AG04450 (cell line): Measurements from ENCODE around the gene EPHA7. TPM values are rescaled to one million over a fixed set of nuclear protein-coding genes. Genes with fewer than 3 reads are reported as not detected.

Source experiments
- CTCF ChIA-PET: fragments of 300-600, 350-600 bp; formaldehyde crosslinking; extraction: SDS; loops from one replicate; lab custom pipeline; 2022; ENCODE audit warnings: antibody characterized with exemption, inconsistent platforms; lab: Charles Lee
- POLR2A ChIA-PET: fragments of 350-600 bp; formaldehyde crosslinking; extraction: SDS; loops from one replicate; lab custom pipeline; 2021; ENCODE audit warnings: antibody characterized with exemption, inconsistent platforms; lab: Yijun Ruan, JAX
- DNase-seq: peaks from one replicate; pipeline ENCODE4 v3.0.0-alpha.2; 2011; ENCODE audit warnings: low read depth, low spot score
- H3K27ac ChIP-seq: one replicate; pipeline ENCODE4 v1.5.1; 2012; ENCODE audit warnings: low read depth, low read length, control low read depth
- H3K27me3 ChIP-seq: one replicate; pipeline ENCODE4 v1.6.0; 2012; ENCODE audit warnings: low read length; ENCODE audit not compliant: control insufficient read depth, insufficient read depth
- H3K4me3 ChIP-seq: 2 replicates; pipeline ENCODE4 v1.5.1; 2011; ENCODE audit warnings: mild to moderate bottlenecking, low read depth, low read length, control low read depth
- H3K9me3 ChIP-seq: 2 replicates; pipeline ENCODE4 v1.5.1; 2012; ENCODE audit warnings: low read length; ENCODE audit not compliant: control insufficient read depth, insufficient read depth
- CTCF ChIP-seq: IDR thresholded peaks from 2 replicates; pipeline ENCODE4 v1.5.1; 2011; ENCODE audit warnings: low read depth, low read length, control low read depth, inconsistent platforms
- polyA plus RNA-seq: library from polyadenylated mRNA; depleted of rRNA; stranded (reverse); fragments of >200 nt; gene quantifications from 2 replicates; pipeline ENCODE4 v1.2.3, GENCODE V29; 2011

The EPHA7 gene
- polyA plus RNA-seq, 1 experiment = not detected

- Histone ChIP-seq H3K27ac (no peak overlapping the region), H3K27me3 (no peaks in the 10 kb centered on the region), H3K9me3 (no peaks in the 10 kb centered on the region), H3K4me3 (no peak overlapping the region)
- CTCF ChIA-PET = no interaction called here
- POLR2A ChIA-PET = no interaction called here
- no peak for TF ChIP-seq CTCF
- DNase-seq = no peak
Measured at GRCh38 chr6:93388070-93388469, 31.3 kb downstream of the EPHA7 start.

- H3K27me3 ChIP-seq = no peaks in the 10 kb centered on the region
- POLR2A ChIA-PET = no interaction called here
Measured at GRCh38 chr6:93376026-93376540, 43.3 kb downstream of the EPHA7 start.

GRCh38 chr6:93373445-93373844, 45.9 kb downstream of the EPHA7 start:
- no peak for TF ChIP-seq CTCF
- Histone ChIP-seq H3K27ac (no peak overlapping the region), H3K4me3 (no peak overlapping the region), H3K27me3 (no peaks in the 10 kb centered on the region), H3K9me3 (no peaks in the 10 kb centered on the region)
- CTCF ChIA-PET = no interaction called here
- POLR2A ChIA-PET = no interaction called here
- no peak for DNase-seq

More at GRCh38 chr6:93376026-93376540, 43.3 kb downstream of the EPHA7 start:
- H3K9me3 ChIP-seq = no peaks in the 10 kb centered on the region
- CTCF ChIA-PET = interaction anchor here (0.7 kb wide), 1 partner anchor 81 kb away, joined by 3 read pairs; no protein-coding TSS in a partner anchor
- DNase-seq = no peak
- H3K27ac ChIP-seq = no peak overlapping the region
- no peak overlapping the region for H3K4me3 ChIP-seq
- no peak for TF ChIP-seq CTCF

- H3K27ac ChIP-seq = no peak overlapping the region
- H3K27me3 ChIP-seq = no peaks in the 10 kb centered on the region
- no peak overlapping the region for H3K4me3 ChIP-seq
- ChIA-PET POLR2A (no interaction called here), CTCF (no interaction called here)
- H3K9me3 ChIP-seq = no peaks in the 10 kb centered on the region
- DNase-seq = no peak
- no peak for TF ChIP-seq CTCF
Measured at GRCh38 chr6:93371756-93372155, 47.6 kb downstream of the EPHA7 start.

GRCh38 chr6:93369586-93370134, 49.7 kb downstream of the EPHA7 start:
- CTCF ChIA-PET = no interaction called here
- POLR2A ChIA-PET = no interaction called here
- H3K9me3 ChIP-seq = no peaks in the 10 kb centered on the region
- no peak for TF ChIP-seq CTCF
- no peak overlapping the region for H3K4me3 ChIP-seq
- no peaks in the 10 kb centered on the region for H3K27me3 ChIP-seq
- no peak for DNase-seq
- H3K27ac ChIP-seq = no peak overlapping the region
